Measurements from ENCODE around the gene FANK1. TPM values are rescaled to one million over a fixed set of nuclear protein-coding genes. Genes with fewer than 3 reads are reported as not detected.
A peak's percentile ranks its signal among the peaks of the same experiment; 100 is the strongest.
"Not testable (repeated sequence)": the region's sequence is repeated elsewhere in the genome, so short reads cannot be mapped to it uniquely, and the experiment has no call there.

Gene FANK1
- total RNA-seq (2014; rRNA removed; shearing (Covaris generic); ENCODE audit: low replicate concordance): not detected in 2 replicates

- not testable (repeated sequence) for H3K27me3 ChIP-seq, H3K9me3 ChIP-seq, H3K36me3 ChIP-seq
- peak; percentile 89 for DNase-seq
- peak within 1 kb of the TSS; percentile 82 for H3K4me3 ChIP-seq
Measured at GRCh38 chr10:125896088-125896934, at the start of gene FANK1. Gene FANK1, plus strand, starts transcription at chr10:125896564. Its CDS starts 79 bp downstream, at chr10:125896643.

- Histone ChIP-seq H3K27me3 (no peaks in the 10 kb centered on the region), H3K4me3 (no peak overlapping the region), H3K36me3 (peaks cover 9% of the 10 kb centered on the region), H3K9me3 (no peaks in the 10 kb centered on the region)
- no peak for DNase-seq
Measured at GRCh38 chr10:125846894-125847293, 49.5 kb upstream of the FANK1 start.

- Histone ChIP-seq H3K4me3 (no peak overlapping the region), H3K9me3 (no peaks in the 10 kb centered on the region), H3K36me3 (peaks cover 15% of the 10 kb centered on the region), H3K27me3 (no peaks in the 10 kb centered on the region)
- no peak for DNase-seq
Measured at GRCh38 chr10:125848371-125848770, 48.0 kb upstream of the FANK1 start.

- no peaks in the 10 kb centered on the region for H3K9me3 ChIP-seq
- no peak for DNase-seq
- no peak overlapping the region for H3K4me3 ChIP-seq
- no peaks in the 10 kb centered on the region for H3K27me3 ChIP-seq
- H3K36me3 ChIP-seq: peaks cover 15% of the 10 kb centered on the region
Measured at GRCh38 chr10:125848857-125849256, 47.5 kb upstream of the FANK1 start.

GRCh38 chr10:125849448-125849847 lies 46.9 kb upstream of the FANK1 start:
- Histone ChIP-seq H3K27me3 (no peaks in the 10 kb centered on the region), H3K36me3 (peaks cover 15% of the 10 kb centered on the region), H3K4me3 (no peak overlapping the region), H3K9me3 (no peaks in the 10 kb centered on the region)
- DNase-seq: no peak

GRCh38 chr10:125850766-125851731 lies 45.3 kb upstream of the FANK1 start:
- H3K36me3 ChIP-seq: peaks cover 15% of the 10 kb centered on the region
- no peak overlapping the region for H3K4me3 ChIP-seq
- DNase-seq: no peak

GRCh38 chr10:125852487-125852886 lies 43.9 kb upstream of the FANK1 start:
- Histone ChIP-seq H3K36me3 (peaks cover 15% of the 10 kb centered on the region), H3K9me3 (no peaks in the 10 kb centered on the region), H3K27me3 (no peaks in the 10 kb centered on the region), H3K4me3 (no peak overlapping the region)
- no peak for DNase-seq

More at GRCh38 chr10:125850766-125851731, 45.3 kb upstream of the FANK1 start:
- no peaks in the 10 kb centered on the region for H3K27me3 ChIP-seq
- H3K9me3 ChIP-seq: no peaks in the 10 kb centered on the region

GRCh38 chr10:125857185-125857760 lies 39.1 kb upstream of the FANK1 start:
- H3K4me3 ChIP-seq: no peak overlapping the region
- H3K36me3 ChIP-seq: peaks cover 10% of the 10 kb centered on the region
- no peaks in the 10 kb centered on the region for H3K9me3 ChIP-seq
- H3K27me3 ChIP-seq: no peaks in the 10 kb centered on the region
- no peak for DNase-seq

- Histone ChIP-seq H3K27me3 (no peaks in the 10 kb centered on the region), H3K4me3 (no peak overlapping the region), H3K9me3 (no peaks in the 10 kb centered on the region), H3K36me3 (peaks cover 4% of the 10 kb centered on the region)
- no peak for DNase-seq
Measured at GRCh38 chr10:125859128-125859817, 37.1 kb upstream of the FANK1 start.

GRCh38 chr10:125865120-125865519 lies 31.2 kb upstream of the FANK1 start:
- H3K27me3 ChIP-seq: no peaks in the 10 kb centered on the region
- no peaks in the 10 kb centered on the region for H3K9me3 ChIP-seq
- no peak overlapping the region for H3K4me3 ChIP-seq
- no peak for DNase-seq
- H3K36me3 ChIP-seq: no peaks in the 10 kb centered on the region; the same call in 1 of the 2 replicates

GRCh38 chr10:125866421-125867029 lies 29.8 kb upstream of the FANK1 start:
- no peaks in the 10 kb centered on the region for H3K27me3 ChIP-seq
- H3K9me3 ChIP-seq: no peaks in the 10 kb centered on the region
- no peak overlapping the region for H3K4me3 ChIP-seq
- DNase-seq: no peak
- H3K36me3 ChIP-seq: no peaks in the 10 kb centered on the region; the same call in 1 of the 2 replicates

GRCh38 chr10:125868372-125868975 lies 27.9 kb upstream of the FANK1 start:
- H3K36me3 ChIP-seq: no peaks in the 10 kb centered on the region; the same call in 1 of the 2 replicates

GRCh38 chr10:125871338-125871737 lies 25.0 kb upstream of the FANK1 start:
- Histone ChIP-seq H3K4me3 (no peak overlapping the region), H3K27me3 (no peaks in the 10 kb centered on the region), H3K9me3 (peaks cover 4% of the 10 kb centered on the region; the same call in 1 of the 2 replicates), H3K36me3 (peaks cover 6% of the 10 kb centered on the region)
- no peak for DNase-seq

More at GRCh38 chr10:125868372-125868975, 27.9 kb upstream of the FANK1 start:
- no peaks in the 10 kb centered on the region for H3K27me3 ChIP-seq
- no peaks in the 10 kb centered on the region for H3K9me3 ChIP-seq
- no peak overlapping the region for H3K4me3 ChIP-seq
- no peak for DNase-seq

- peaks cover 13% of the 10 kb centered on the region for H3K9me3 ChIP-seq
- no peaks in the 10 kb centered on the region for H3K27me3 ChIP-seq
- no peak overlapping the region for H3K4me3 ChIP-seq
- peak; percentile 70 for DNase-seq
- peaks cover 13% of the 10 kb centered on the region for H3K36me3 ChIP-seq
Measured at GRCh38 chr10:125878957-125879835, 17.2 kb upstream of the FANK1 start.

GRCh38 chr10:125880719-125881118 lies 15.6 kb upstream of the FANK1 start:
- Histone ChIP-seq H3K27me3 (no peaks in the 10 kb centered on the region), H3K9me3 (peaks cover 13% of the 10 kb centered on the region), H3K36me3 (peaks cover 15% of the 10 kb centered on the region), H3K4me3 (no peak overlapping the region)
- no peak for DNase-seq
